ENCODE measurements around the gene TMEM170B.

- no peak for TF ChIP-seq EGR1 (IDR thresholded peaks at IDR 0.05; ENCODE audit: low read depth)
- no peak for TF ChIP-seq CTCF (IDR thresholded peaks at IDR 0.05 in 2 of 3, conservative IDR thresholded peaks at IDR 0.05 in 1 of 3; ENCODE audit: borderline replicate concordance in 1 of 3, insufficient read depth in 1 of 3, low read depth in 2 of 3, low read length in 2 of 3)
- no peak for TF ChIP-seq POLR2A (IDR thresholded peaks at IDR 0.05; ENCODE audit: borderline replicate concordance, extremely low read depth, insufficient read depth, insufficient read length)
- TF ChIP-seq TCF7L2 (IDR thresholded peaks at IDR 0.05; ENCODE audit: borderline replicate concordance, extremely low read depth, insufficient read depth, insufficient read length) = no peak
- TF ChIP-seq RAD21 (IDR thresholded peaks at IDR 0.05; ENCODE audit: low read depth) = no peak
These were observed 88.8 kb downstream of the TMEM170B start for GRCh38 chr6:11626356-11626755.

Data from HCT116 (cell line).